Measurements from ENCODE around the gene CCDC148.

Gene CCDC148

GRCh38 chr2:158189526-158189925 lies 267.0 kb downstream of the CCDC148 start:
- Histone ChIP-seq H3K27ac (ENCODE audit: low read depth in 2 of 2, low read length in 2 of 2) (no peak overlapping the region), H3K4me1 (ENCODE audit: control insufficient read depth in 2 of 2, insufficient read depth in 2 of 2, low read length in 2 of 2) (peaks cover 3 to 11% of the 10 kb centered on the region in 2 donors), H3K4me3 (ENCODE audit: low read length in 2 of 2) (no peak overlapping the region), H3K27me3 (ENCODE audit: control insufficient read depth in 2 of 2, insufficient read depth in 2 of 2, low read length in 2 of 2) (no peaks in the 10 kb centered on the region), H3K36me3 (ENCODE audit: control insufficient read depth in 2 of 2, insufficient read depth in 2 of 2, low read length in 2 of 2) (no peaks in the 10 kb centered on the region), H3K9me3 (ENCODE audit: control insufficient read depth in 2 of 2, low read length in 2 of 2) (no peaks in the 10 kb centered on the region), H3K9ac (ENCODE audit: low read depth in 1 of 2, low read length in 2 of 2) (no peak overlapping the region)

GRCh38 chr2:158187908-158188307 lies 268.6 kb downstream of the CCDC148 start:
- Histone ChIP-seq H3K9ac (ENCODE audit: low read depth in 1 of 2, low read length in 2 of 2) (no peak overlapping the region), H3K36me3 (ENCODE audit: control insufficient read depth in 2 of 2, insufficient read depth in 2 of 2, low read length in 2 of 2) (no peaks in the 10 kb centered on the region), H3K4me3 (ENCODE audit: low read length in 2 of 2) (no peak overlapping the region), H3K27me3 (ENCODE audit: control insufficient read depth in 2 of 2, insufficient read depth in 2 of 2, low read length in 2 of 2) (no peaks in the 10 kb centered on the region), H3K4me1 (ENCODE audit: control insufficient read depth in 2 of 2, insufficient read depth in 2 of 2, low read length in 2 of 2) (peaks cover 3 to 11% of the 10 kb centered on the region in 2 donors), H3K9me3 (ENCODE audit: control insufficient read depth in 2 of 2, low read length in 2 of 2) (no peaks in the 10 kb centered on the region), H3K27ac (ENCODE audit: low read depth in 2 of 2, low read length in 2 of 2) (no peak overlapping the region)

GRCh38 chr2:158184556-158185343 lies 271.8 kb downstream of the CCDC148 start:
- no peak overlapping the region for H3K4me3 ChIP-seq (ENCODE audit: low read length in 2 of 2)
- H3K27ac ChIP-seq (ENCODE audit: low read depth in 2 of 2, low read length in 2 of 2): no peak overlapping the region
- H3K27me3 ChIP-seq (ENCODE audit: control insufficient read depth in 2 of 2, insufficient read depth in 2 of 2, low read length in 2 of 2): no peaks in the 10 kb centered on the region
- H3K9ac ChIP-seq (ENCODE audit: low read depth in 1 of 2, low read length in 2 of 2): no peak overlapping the region
- peaks cover 0 to 2% of the 10 kb centered on the region in 2 donors for H3K4me1 ChIP-seq (ENCODE audit: control insufficient read depth in 2 of 2, insufficient read depth in 2 of 2, low read length in 2 of 2)
- H3K9me3 ChIP-seq (ENCODE audit: control insufficient read depth in 2 of 2, low read length in 2 of 2): no peaks in the 10 kb centered on the region
- no peaks in the 10 kb centered on the region for H3K36me3 ChIP-seq (ENCODE audit: control insufficient read depth in 2 of 2, insufficient read depth in 2 of 2, low read length in 2 of 2)

- H3K9ac ChIP-seq (ENCODE audit: low read depth in 1 of 2, low read length in 2 of 2): no peak overlapping the region
- no peak overlapping the region for H3K4me3 ChIP-seq (ENCODE audit: low read length in 2 of 2)
- no peaks in the 10 kb centered on the region for H3K36me3 ChIP-seq (ENCODE audit: control insufficient read depth in 2 of 2, insufficient read depth in 2 of 2, low read length in 2 of 2)
- no peaks in the 10 kb centered on the region for H3K4me1 ChIP-seq (ENCODE audit: control insufficient read depth in 2 of 2, insufficient read depth in 2 of 2, low read length in 2 of 2)
- no peaks in the 10 kb centered on the region for H3K9me3 ChIP-seq (ENCODE audit: control insufficient read depth in 2 of 2, low read length in 2 of 2)
- no peaks in the 10 kb centered on the region for H3K27me3 ChIP-seq (ENCODE audit: control insufficient read depth in 2 of 2, insufficient read depth in 2 of 2, low read length in 2 of 2)
- H3K27ac ChIP-seq (ENCODE audit: low read depth in 2 of 2, low read length in 2 of 2): no peak overlapping the region
Observed at GRCh38 chr2:158184001-158184400, 272.6 kb downstream of the CCDC148 start.

- Histone ChIP-seq H3K36me3 (ENCODE audit: control insufficient read depth in 2 of 2, insufficient read depth in 2 of 2, low read length in 2 of 2) (no peaks in the 10 kb centered on the region), H3K9ac (ENCODE audit: low read depth in 1 of 2, low read length in 2 of 2) (no peak overlapping the region), H3K4me1 (ENCODE audit: control insufficient read depth in 2 of 2, insufficient read depth in 2 of 2, low read length in 2 of 2) (no peaks in the 10 kb centered on the region), H3K27ac (ENCODE audit: low read depth in 2 of 2, low read length in 2 of 2) (no peak overlapping the region), H3K27me3 (ENCODE audit: control insufficient read depth in 2 of 2, insufficient read depth in 2 of 2, low read length in 2 of 2) (no peaks in the 10 kb centered on the region), H3K4me3 (ENCODE audit: low read length in 2 of 2) (no peak overlapping the region), H3K9me3 (ENCODE audit: control insufficient read depth in 2 of 2, low read length in 2 of 2) (no peaks in the 10 kb centered on the region)
Observed at GRCh38 chr2:158182676-158183295, 273.8 kb downstream of the CCDC148 start.

- no peak overlapping the region for H3K4me3 ChIP-seq (ENCODE audit: low read length in 2 of 2)
- no peak overlapping the region for H3K27ac ChIP-seq (ENCODE audit: low read depth in 2 of 2, low read length in 2 of 2)
- H3K4me1 ChIP-seq (ENCODE audit: control insufficient read depth in 2 of 2, insufficient read depth in 2 of 2, low read length in 2 of 2): no peaks in the 10 kb centered on the region
- no peak overlapping the region for H3K9ac ChIP-seq (ENCODE audit: low read depth in 1 of 2, low read length in 2 of 2)
- H3K9me3 ChIP-seq (ENCODE audit: control insufficient read depth in 2 of 2, low read length in 2 of 2): no peaks in the 10 kb centered on the region
- no peaks in the 10 kb centered on the region for H3K27me3 ChIP-seq (ENCODE audit: control insufficient read depth in 2 of 2, insufficient read depth in 2 of 2, low read length in 2 of 2)
- H3K36me3 ChIP-seq (ENCODE audit: control insufficient read depth in 2 of 2, insufficient read depth in 2 of 2, low read length in 2 of 2): no peaks in the 10 kb centered on the region
Observed at GRCh38 chr2:158181171-158181570, 275.4 kb downstream of the CCDC148 start.

GRCh38 chr2:158179660-158180059 lies 276.9 kb downstream of the CCDC148 start:
- Histone ChIP-seq H3K9me3 (ENCODE audit: control insufficient read depth in 2 of 2, low read length in 2 of 2) (no peaks in the 10 kb centered on the region), H3K4me3 (ENCODE audit: low read length in 2 of 2) (no peak overlapping the region), H3K36me3 (ENCODE audit: control insufficient read depth in 2 of 2, insufficient read depth in 2 of 2, low read length in 2 of 2) (no peaks in the 10 kb centered on the region), H3K27ac (ENCODE audit: low read depth in 2 of 2, low read length in 2 of 2) (no peak overlapping the region), H3K4me1 (ENCODE audit: control insufficient read depth in 2 of 2, insufficient read depth in 2 of 2, low read length in 2 of 2) (no peaks in the 10 kb centered on the region), H3K27me3 (ENCODE audit: control insufficient read depth in 2 of 2, insufficient read depth in 2 of 2, low read length in 2 of 2) (no peaks in the 10 kb centered on the region), H3K9ac (ENCODE audit: low read depth in 1 of 2, low read length in 2 of 2) (no peak overlapping the region)

GRCh38 chr2:158178646-158179045 lies 277.9 kb downstream of the CCDC148 start:
- no peaks in the 10 kb centered on the region for H3K36me3 ChIP-seq (ENCODE audit: control insufficient read depth in 2 of 2, insufficient read depth in 2 of 2, low read length in 2 of 2)
- H3K9me3 ChIP-seq (ENCODE audit: control insufficient read depth in 2 of 2, low read length in 2 of 2): no peaks in the 10 kb centered on the region
- no peak overlapping the region for H3K27ac ChIP-seq (ENCODE audit: low read depth in 2 of 2, low read length in 2 of 2)
- no peaks in the 10 kb centered on the region for H3K27me3 ChIP-seq (ENCODE audit: control insufficient read depth in 2 of 2, insufficient read depth in 2 of 2, low read length in 2 of 2)
- no peak overlapping the region for H3K4me3 ChIP-seq (ENCODE audit: low read length in 2 of 2)
- H3K4me1 ChIP-seq (ENCODE audit: control insufficient read depth in 2 of 2, insufficient read depth in 2 of 2, low read length in 2 of 2): no peaks in the 10 kb centered on the region
- no peak overlapping the region for H3K9ac ChIP-seq (ENCODE audit: low read depth in 1 of 2, low read length in 2 of 2)

GRCh38 chr2:158174956-158175355 lies 281.6 kb downstream of the CCDC148 start:
- no peak overlapping the region for H3K9ac ChIP-seq (ENCODE audit: low read depth in 1 of 2, low read length in 2 of 2)
- H3K27ac ChIP-seq (ENCODE audit: low read depth in 2 of 2, low read length in 2 of 2): no peak overlapping the region
- H3K4me3 ChIP-seq (ENCODE audit: low read length in 2 of 2): no peak overlapping the region
- H3K27me3 ChIP-seq (ENCODE audit: control insufficient read depth in 2 of 2, insufficient read depth in 2 of 2, low read length in 2 of 2): no peaks in the 10 kb centered on the region
- no peaks in the 10 kb centered on the region for H3K4me1 ChIP-seq (ENCODE audit: control insufficient read depth in 2 of 2, insufficient read depth in 2 of 2, low read length in 2 of 2)
- no peaks in the 10 kb centered on the region for H3K36me3 ChIP-seq (ENCODE audit: control insufficient read depth in 2 of 2, insufficient read depth in 2 of 2, low read length in 2 of 2)
- no peaks in the 10 kb centered on the region for H3K9me3 ChIP-seq (ENCODE audit: control insufficient read depth in 2 of 2, low read length in 2 of 2)

GRCh38 chr2:158174495-158174894 lies 282.1 kb downstream of the CCDC148 start:
- no peaks in the 10 kb centered on the region for H3K4me1 ChIP-seq (ENCODE audit: control insufficient read depth in 2 of 2, insufficient read depth in 2 of 2, low read length in 2 of 2)
- no peaks in the 10 kb centered on the region for H3K9me3 ChIP-seq (ENCODE audit: control insufficient read depth in 2 of 2, low read length in 2 of 2)
- H3K27ac ChIP-seq (ENCODE audit: low read depth in 2 of 2, low read length in 2 of 2): no peak overlapping the region
- H3K9ac ChIP-seq (ENCODE audit: low read depth in 1 of 2, low read length in 2 of 2): no peak overlapping the region
- no peaks in the 10 kb centered on the region for H3K27me3 ChIP-seq (ENCODE audit: control insufficient read depth in 2 of 2, insufficient read depth in 2 of 2, low read length in 2 of 2)
- no peak overlapping the region for H3K4me3 ChIP-seq (ENCODE audit: low read length in 2 of 2)
- H3K36me3 ChIP-seq (ENCODE audit: control insufficient read depth in 2 of 2, insufficient read depth in 2 of 2, low read length in 2 of 2): no peaks in the 10 kb centered on the region
